ELF-1 (cell line): ENCODE data around the gene GAB1.

Source experiments
- DNase-seq: peaks from one replicate; pipeline ENCODE4 v3.0.0-alpha.2; 2016; ENCODE audit warnings: low read depth, low spot score

The GAB1 gene

DNA sequence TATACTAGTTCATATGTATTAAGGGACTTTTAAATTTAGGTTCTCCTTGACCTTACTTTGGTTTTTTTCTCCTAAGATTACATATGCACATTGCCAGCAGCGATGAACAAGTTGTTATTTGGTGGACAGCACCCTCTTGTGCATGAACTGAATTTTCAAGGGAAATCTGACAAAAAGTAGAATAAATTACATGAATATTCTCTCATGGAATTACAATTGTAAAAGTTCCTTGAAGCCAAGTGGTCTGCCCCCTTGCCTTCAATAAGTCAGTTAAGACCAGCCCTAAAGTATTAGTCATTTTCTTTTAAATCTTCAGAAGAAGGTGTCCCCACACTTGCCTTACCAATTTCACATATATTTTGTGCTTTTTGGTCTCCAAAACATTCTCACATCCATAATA is 146.2 kb downstream of the GAB1 start:
- DNase-seq, result no peak

DNA sequence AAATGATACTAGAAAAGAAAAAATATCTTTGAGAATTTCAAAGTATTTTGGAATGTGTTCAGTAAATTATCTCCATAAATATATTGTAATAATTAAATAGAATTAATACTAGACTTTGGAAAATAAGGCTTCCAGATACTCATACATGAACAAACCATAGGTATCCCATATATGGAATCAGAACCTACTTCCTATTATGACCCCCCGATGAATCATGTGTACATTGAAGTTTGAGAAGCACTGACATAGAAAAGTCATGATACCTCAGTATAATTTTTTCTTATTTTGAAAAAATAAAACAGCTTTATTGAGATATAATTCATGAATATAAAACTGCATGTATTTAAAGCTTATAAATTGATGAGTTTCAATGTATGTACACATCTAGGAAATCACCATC is 149.6 kb downstream of the GAB1 start:
- DNase-seq, result no peak

DNA sequence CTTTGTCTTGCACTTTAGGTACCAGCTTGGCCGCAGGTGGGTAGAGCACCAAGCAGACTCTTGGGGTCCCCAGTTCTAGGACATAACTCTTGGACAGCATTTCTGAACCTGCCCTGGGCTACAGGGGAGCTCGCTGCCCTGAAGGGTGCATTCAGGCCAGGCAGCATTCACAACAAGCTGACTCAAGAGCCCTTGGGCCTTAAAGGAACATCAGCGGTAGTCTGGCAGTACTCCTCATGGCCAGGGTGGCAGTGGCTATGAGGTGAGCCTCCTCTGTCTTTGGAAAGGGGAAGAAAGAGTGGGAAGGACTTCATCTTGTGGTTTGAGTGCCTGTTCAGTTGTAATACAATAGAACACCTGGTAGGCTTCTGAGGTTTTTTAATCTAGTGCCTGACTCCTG is 152.0 kb downstream of the GAB1 start:
- DNase-seq, result no peak

DNA sequence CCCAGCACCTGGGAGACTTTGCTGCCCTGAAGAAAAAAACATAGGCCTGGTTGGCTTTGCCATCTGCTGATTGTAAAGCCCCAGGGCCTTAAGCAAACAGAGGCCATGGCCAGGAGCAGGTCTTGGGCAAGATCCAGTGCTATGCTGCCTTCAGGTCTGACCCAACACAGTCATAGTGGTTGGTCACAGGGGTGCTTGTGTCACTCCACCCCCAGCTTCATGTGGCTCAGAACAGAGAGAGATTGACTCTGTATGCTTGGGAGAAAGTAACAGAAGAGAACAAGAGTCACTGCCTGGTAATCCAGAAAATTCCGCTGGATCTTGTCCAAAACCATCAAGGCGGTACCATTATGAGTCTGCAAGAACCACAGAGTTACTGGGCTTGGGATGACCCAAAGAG is 152.4 kb downstream of the GAB1 start:
- DNase-seq, result no peak

DNA sequence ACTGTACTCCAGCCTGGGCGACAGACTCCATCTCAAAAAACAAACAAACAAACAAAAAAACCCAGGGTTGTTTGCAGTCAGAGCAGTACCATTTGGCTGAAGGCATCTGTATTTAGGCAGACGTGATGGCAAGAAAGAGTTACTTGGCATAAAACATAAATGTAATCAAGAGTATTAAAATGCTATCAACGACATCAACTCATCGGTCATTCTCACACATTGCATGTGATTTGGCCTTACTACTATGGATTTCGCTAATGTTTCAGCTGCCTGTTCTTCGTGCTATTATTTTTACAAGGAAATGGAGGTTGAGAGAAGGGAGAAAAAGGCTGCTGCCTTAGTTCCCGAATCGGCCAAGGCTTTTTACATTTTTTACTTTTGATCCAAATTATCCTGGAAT is 161.3 kb downstream of the GAB1 start:
- no peak for DNase-seq

DNA sequence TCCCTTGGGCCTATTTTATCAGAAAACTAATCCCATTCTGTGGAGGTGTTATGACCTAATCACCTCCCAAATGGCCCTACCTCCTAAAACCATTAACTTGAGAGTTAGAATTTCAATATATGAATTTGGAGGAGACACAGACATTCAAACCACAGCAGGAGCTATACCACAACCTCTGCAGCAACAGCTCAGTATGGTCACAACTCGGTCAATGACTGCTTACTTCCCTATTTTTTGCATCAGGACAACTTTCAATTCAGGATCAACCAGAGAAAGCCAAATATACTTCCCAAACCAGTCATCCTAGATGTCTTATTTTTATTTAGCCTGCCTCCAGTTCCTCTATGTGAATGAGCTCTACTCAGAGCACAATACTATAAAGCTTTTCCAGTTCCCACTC is 165.6 kb downstream of the GAB1 start:
- no peak for DNase-seq

DNA sequence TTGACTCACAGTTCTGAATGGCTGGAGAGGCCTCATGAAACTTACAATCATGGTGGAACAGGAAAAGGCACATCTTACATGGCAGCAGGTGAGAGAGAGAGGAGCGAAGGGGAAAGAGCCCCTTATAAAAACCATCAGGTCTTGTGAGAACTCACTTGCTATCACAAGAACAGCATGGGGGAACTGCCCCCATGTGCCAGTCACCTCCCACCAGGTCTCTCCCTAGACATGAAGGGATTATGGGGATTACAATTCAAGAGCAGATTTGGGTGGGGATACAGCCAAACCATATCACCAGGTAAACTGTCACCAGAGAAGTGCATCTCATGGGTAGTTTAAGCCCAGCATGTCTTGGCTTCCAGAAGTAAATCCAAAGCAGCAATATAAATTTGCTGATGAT is 169.4 kb downstream of the GAB1 start:
- no peak for DNase-seq

DNA sequence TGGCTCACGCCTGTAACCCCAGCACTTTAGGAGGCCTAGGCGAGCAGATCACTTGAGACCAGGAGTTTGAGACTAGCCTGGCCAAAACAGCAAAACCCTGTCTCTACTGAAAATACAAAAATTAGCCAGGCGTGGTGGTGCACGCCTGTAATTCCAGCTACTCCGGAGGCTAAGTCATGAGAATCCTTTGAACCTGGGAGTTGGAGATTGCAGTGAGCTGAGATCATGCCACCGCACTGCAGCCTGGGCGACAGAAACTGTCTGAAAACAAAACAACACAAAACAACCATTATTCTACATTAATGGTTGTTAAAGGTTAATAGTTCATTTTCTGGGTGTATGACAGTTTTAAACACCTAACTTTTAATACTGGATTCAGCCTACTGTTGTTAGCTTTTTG is 175.2 kb downstream of the GAB1 start:
- no peak for DNase-seq

DNA sequence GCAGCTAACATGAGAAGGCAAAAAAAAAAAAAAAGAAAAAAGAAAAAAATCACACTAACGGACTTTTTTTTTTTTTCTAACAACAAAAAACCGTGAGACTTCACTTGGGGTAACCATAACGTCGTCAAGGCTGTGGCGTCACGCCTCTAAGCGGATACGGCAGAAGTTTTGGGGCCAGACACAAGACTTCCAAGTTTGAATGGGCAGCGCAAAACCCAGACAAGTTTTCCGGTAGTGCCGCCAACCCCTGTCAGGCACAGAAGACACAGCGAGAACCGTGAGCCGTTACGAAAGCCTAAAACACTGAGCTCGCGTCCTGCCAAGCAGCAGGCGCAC is 176.3 kb downstream of the GAB1 start:
- no peak for DNase-seq

DNA sequence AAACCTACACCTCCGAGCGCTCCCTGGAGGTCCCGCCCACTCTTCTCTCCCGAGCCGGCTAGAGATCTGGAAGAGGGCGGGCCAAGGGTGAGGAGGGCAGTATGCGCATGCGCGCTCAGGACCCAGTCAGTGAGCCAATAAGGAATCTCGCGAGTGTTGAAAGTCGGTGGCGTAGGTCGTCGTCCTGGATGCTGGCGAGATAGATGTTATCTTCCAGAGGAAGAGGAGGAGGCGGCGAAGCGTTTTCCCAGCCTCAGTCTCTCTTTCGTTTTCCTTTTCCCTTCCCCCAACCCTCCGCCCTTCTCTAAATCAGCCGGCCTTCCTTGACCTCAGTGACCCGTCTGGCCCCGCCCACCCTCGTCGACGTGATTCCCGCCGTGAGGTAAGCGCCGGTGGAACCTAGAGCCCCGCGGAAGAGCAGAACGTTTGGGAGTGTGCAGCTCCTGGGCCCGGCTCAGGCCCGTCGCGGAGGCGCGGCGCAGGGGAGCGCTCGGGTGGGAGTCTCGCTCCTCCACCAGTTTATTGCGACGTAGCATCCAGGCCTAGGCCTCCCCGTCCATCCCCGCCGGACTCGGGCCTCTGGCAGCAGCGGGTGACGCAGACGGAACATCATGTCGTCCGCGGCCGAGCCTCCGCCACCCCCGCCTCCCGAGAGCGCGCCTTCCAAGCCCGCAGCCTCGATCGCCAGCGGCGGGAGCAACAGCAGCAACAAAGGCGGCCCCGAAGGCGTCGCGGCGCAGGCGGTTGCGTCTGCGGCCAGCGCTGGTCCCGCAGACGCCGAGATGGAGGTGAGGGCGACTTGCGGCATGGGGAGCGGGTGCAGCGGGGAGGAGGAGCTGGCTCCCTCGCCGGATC is 176.9 kb downstream of the GAB1 start, which contains the start of gene SMARCA5:
Gene SMARCA5, plus strand, starts transcription at position 389 of the 855 bp plus-strand sequence. Its CDS starts 223 bp downstream, at position 612.
- peak; percentile 99 for DNase-seq

DNA sequence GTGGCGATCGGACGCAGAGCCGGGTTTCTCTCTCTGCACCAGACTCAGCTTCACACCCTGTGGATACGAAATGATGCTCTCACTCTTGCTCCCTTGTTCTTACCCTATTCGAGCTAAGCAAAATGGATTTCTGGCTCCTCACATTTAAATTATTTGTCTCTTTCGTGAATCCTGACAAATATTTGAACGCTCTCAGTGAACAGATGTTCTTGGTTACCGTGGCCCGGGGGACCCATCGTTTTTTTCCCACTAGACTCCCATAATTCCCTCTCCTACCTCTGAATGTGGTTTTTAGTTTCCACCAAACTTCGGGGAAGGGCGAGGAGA is 177.5 kb downstream of the GAB1 start:
- no peak for DNase-seq

DNA sequence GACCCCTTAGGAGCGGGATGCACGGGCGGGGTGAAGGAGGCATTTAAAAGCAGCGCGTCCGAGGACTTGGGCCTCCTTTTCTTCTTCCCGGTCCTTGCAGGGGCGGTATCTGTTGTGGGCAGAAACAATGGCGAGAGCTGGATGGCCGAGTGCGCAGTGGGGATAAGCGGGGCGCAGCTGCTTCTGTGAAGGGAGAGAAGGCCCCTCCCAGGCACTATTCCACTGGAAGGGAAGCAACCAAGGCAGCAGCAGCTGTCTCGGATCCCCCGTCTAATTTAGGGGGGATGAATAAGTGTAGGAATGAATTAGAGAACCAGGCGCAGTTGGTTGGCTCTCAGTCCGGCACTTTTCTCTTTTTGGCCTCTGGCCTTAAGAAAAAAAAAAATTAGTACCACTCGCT is 177.8 kb downstream of the GAB1 start:
- DNase-seq, result peak; percentile 69

DNA sequence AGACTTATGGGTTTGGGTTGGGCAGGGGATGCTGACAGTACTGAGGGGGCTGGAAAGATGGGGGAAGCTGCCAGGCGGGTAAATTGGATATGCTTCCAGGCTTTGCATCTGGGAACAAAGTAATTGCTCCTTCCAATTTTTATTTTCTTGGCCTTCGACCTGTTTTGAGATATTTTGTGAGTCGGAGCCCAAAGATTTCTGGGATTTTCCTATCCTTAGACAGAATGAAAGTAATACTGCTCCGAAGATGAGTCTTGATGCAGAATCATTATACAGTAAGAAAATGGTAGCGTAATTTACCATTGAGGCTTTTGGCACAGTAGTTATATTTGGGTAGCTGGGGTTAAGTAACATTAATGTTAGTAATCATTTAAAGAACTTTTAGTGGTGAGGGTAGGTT is 178.2 kb downstream of the GAB1 start:
- DNase-seq, result no peak

DNA sequence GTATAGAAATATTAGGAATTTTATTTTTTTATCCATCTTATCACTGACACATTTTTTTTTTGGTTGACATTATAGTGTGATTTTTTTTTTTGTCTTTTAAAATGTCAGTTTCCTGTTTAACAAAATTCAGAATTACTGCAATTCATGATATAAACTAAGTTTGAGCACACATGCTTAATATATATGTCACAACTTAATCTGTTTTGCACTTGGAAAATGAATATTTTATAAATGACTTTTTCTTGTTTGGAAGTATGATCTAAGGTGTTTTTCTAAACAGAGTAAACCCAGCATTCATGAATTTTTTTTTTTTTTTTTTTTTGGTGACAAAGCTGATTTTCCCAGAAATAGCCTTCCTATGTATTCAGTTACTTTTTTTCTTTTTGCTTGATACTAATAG is 179.2 kb downstream of the GAB1 start:
- no peak for DNase-seq

DNA sequence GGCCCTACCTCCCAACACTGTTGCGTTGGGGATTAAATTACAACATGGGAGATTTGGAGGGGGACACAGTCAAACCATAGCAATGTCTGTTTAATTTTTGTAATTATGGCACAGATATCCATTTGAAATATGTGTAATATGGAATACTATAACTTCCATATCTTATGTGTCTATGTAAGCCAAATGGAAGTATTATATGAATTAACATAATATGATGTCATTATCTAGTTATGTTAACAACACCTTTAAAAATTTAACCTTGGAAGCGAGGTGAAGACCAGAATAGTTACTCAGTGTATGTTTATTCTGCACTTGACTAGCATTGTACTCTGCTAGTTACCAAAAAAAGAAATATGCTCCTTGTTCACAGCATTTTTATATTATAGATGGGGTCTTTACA is 181.1 kb downstream of the GAB1 start:
- DNase-seq, result no peak
